ENCODE results near the gene PRMT9. TPM values are rescaled to one million over a fixed set of nuclear protein-coding genes. Genes with fewer than 3 reads are reported as not detected.

Gene PRMT9
- total and polyA plus RNA-seq, 2 of the 13 experiments (the other 11 are each of a cell fraction or from before 2014, with no cell fraction given) = 4.0 to 9.7 TPM

DNA sequence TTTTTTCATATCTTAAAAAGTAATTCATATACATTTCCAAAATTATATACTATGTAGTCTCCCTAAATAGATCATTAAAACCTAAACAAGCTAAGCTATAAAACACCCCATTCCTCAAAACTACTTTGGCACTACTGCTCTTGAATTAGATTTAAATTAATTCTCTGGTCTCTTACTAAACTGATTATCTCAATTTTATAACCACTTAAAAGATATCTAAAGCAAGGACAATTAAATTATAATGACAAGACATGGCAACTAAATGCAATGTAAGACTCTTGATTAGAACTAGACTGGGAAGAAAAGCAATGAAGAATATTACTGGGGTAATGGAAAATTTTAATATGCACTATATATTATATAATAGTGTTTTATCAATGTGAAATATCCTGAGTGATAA, 38.9 kb downstream of the PRMT9 start:
- Histone ChIP-seq H3K4me3 (replicated peaks in 1 of 3; ENCODE audit: insufficient read depth in 1 of 3, low read depth in 2 of 3, low read length in 3 of 3) (no peak overlapping the region), H3K9ac (ENCODE audit: insufficient read depth, low read depth, low read length) (no peak overlapping the region), H3K4me2 (ENCODE audit: low read depth, low read length) (no peak overlapping the region), H3K79me2 (ENCODE audit: insufficient read depth, low read length) (no peaks in the 10 kb centered on the region), H3K36me3 (replicated peaks in 1 of 2; ENCODE audit: control insufficient read depth in 1 of 2, insufficient read depth in 2 of 2, low read length in 2 of 2) (peaks cover 5 to 28% of the 10 kb centered on the region in 2 experiments; a peak in 3 of 5 replicates), H4K20me1 (ENCODE audit: insufficient read depth, low read length) (no peaks in the 10 kb centered on the region), H3K9me3 (ENCODE audit: low read length) (peaks cover 13% of the 10 kb centered on the region; the same call in 1 of the 2 replicates), H3K27me3 (ENCODE audit: control insufficient read depth in 1 of 2, insufficient read depth in 2 of 2, low read length in 2 of 2) (no peaks in the 10 kb centered on the region), H3K4me1 (ENCODE audit: insufficient read depth, low read length) (no peaks in the 10 kb centered on the region), H2AFZ (ENCODE audit: low read length) (no peak overlapping the region), H3K27ac (ENCODE audit: extremely low read length, insufficient read depth, low read length) (no peak overlapping the region)
- ATAC-seq (no peak), FAIRE-seq (no peak), DNase-seq (ENCODE audit: low spot score) (no peak)
- in situ Hi-C loops (cut with HindIII; ENCODE audit: extremely low pct_ligation_motif_present, low pct_unique_long_range_greater_than_20kb) (no loop called here), intact Hi-C loops (cut with micrococcal nuclease; ENCODE audit: unreplicated experiment) (no loop called here)
- no TSS peak for BruUV-seq (replicated peaks)
- CTCF ChIA-PET (ENCODE audit: low intra/inter-chr PET ratio, low total read pairs) = no interaction called here
- POLR2A ChIA-PET = no interaction called here
- no peak for TF ChIP-seq ZNF790 (CRISPR knock-in tag; IDR thresholded peaks at IDR 0.05; ENCODE audit: borderline replicate concordance)
- TF ChIP-seq ZBTB10 (CRISPR knock-in tag; IDR thresholded peaks at IDR 0.05; ENCODE audit: borderline replicate concordance) = no peak
- TF ChIP-seq ZNF615 (CRISPR knock-in tag; IDR thresholded peaks at IDR 0.05; ENCODE audit: borderline replicate concordance) = no peak
- TF ChIP-seq ZNF253 (CRISPR knock-in tag; IDR thresholded peaks at IDR 0.05; ENCODE audit: borderline replicate concordance) = no peak
- TF ChIP-seq, protein P1, sequence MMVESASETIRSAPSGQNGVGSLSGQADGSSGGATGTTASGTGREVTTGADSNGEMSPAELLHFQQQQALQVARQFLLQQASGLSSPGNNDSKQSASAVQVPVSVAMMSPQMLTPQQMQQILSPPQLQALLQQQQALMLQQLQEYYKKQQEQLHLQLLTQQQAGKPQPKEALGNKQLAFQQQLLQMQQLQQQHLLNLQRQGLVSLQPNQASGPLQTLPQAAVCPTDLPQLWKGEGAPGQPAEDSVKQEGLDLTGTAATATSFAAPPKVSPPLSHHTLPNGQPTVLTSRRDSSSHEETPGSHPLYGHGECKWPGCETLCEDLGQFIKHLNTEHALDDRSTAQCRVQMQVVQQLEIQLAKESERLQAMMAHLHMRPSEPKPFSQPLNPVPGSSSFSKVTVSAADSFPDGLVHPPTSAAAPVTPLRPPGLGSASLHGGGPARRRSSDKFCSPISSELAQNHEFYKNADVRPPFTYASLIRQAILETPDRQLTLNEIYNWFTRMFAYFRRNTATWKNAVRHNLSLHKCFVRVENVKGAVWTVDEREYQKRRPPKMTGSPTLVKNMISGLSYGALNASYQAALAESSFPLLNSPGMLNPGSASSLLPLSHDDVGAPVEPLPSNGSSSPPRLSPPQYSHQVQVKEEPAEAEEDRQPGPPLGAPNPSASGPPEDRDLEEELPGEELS (CRISPR knock-in tag; IDR thresholded peaks at IDR 0.05) = no peak
- no peak for TF ChIP-seq ZNF572 (CRISPR knock-in tag; IDR thresholded peaks at IDR 0.05)
- TF ChIP-seq NR1H2 (CRISPR knock-in tag; IDR thresholded peaks at IDR 0.05; ENCODE audit: borderline replicate concordance, low read depth) = no peak
- TF ChIP-seq ZNF563 (CRISPR knock-in tag; IDR thresholded peaks at IDR 0.05) = no peak
- no peak for TF ChIP-seq ZFP37 (CRISPR knock-in tag; IDR thresholded peaks at IDR 0.05; ENCODE audit: borderline replicate concordance)
- TF ChIP-seq, protein P2, sequence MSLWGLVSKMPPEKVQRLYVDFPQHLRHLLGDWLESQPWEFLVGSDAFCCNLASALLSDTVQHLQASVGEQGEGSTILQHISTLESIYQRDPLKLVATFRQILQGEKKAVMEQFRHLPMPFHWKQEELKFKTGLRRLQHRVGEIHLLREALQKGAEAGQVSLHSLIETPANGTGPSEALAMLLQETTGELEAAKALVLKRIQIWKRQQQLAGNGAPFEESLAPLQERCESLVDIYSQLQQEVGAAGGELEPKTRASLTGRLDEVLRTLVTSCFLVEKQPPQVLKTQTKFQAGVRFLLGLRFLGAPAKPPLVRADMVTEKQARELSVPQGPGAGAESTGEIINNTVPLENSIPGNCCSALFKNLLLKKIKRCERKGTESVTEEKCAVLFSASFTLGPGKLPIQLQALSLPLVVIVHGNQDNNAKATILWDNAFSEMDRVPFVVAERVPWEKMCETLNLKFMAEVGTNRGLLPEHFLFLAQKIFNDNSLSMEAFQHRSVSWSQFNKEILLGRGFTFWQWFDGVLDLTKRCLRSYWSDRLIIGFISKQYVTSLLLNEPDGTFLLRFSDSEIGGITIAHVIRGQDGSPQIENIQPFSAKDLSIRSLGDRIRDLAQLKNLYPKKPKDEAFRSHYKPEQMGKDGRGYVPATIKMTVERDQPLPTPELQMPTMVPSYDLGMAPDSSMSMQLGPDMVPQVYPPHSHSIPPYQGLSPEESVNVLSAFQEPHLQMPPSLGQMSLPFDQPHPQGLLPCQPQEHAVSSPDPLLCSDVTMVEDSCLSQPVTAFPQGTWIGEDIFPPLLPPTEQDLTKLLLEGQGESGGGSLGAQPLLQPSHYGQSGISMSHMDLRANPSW (CRISPR knock-in tag; IDR thresholded peaks at IDR 0.05; ENCODE audit: borderline replicate concordance) = no peak
- no peak for TF ChIP-seq CEBPZ (IDR thresholded peaks at IDR 0.05; ENCODE audit: low read length)
- no peak for TF ChIP-seq CERS6 (CRISPR knock-in tag; IDR thresholded peaks at IDR 0.05)

Measured in HepG2 (cell line).